Measurements from ENCODE around the gene PPP1R18.

- TF ChIP-seq CTCF (IDR thresholded peaks at IDR 0.05; ENCODE audit: low read depth, low read length) (no peak), POLR2A (IDR thresholded peaks at IDR 0.05; ENCODE audit: extremely low read depth, insufficient read length) (no peak)
Measured at GRCh38 chr6:30705620-30706019, 19.2 kb upstream of the PPP1R18 start.

All from NB4 (cell line).